ENCODE results near the gene A4GNT.
"Not testable (repeated sequence)": the region's sequence is repeated elsewhere in the genome, so short reads cannot be mapped to it uniquely, and the experiment has no call there.

DNA sequence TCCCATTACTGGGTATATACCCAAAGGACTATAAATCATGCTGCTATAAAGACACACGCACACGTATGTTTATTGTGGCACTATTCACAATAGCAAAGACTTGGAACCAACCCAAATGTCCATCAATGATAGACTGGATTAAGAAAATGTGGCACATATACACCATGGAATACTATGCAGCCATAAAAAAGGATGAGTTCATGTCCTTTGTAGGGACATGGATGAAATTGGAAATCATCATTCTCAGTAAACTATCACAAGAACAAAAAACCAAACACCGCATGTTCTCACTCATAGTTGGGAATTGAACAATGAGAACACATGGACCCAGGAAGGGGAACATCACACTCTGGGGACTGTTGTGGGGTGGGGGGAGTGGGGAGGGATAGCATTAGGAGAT, 46.4 kb downstream of the A4GNT start:
- TF ChIP-seq, protein P1, sequence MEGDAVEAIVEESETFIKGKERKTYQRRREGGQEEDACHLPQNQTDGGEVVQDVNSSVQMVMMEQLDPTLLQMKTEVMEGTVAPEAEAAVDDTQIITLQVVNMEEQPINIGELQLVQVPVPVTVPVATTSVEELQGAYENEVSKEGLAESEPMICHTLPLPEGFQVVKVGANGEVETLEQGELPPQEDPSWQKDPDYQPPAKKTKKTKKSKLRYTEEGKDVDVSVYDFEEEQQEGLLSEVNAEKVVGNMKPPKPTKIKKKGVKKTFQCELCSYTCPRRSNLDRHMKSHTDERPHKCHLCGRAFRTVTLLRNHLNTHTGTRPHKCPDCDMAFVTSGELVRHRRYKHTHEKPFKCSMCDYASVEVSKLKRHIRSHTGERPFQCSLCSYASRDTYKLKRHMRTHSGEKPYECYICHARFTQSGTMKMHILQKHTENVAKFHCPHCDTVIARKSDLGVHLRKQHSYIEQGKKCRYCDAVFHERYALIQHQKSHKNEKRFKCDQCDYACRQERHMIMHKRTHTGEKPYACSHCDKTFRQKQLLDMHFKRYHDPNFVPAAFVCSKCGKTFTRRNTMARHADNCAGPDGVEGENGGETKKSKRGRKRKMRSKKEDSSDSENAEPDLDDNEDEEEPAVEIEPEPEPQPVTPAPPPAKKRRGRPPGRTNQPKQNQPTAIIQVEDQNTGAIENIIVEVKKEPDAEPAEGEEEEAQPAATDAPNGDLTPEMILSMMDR (IDR thresholded peaks at IDR 0.05), result not testable (repeated sequence)
- not testable (repeated sequence) for TF ChIP-seq POLR2A, EP300 (IDR thresholded peaks at IDR 0.05)
